ENCODE results near the gene LRRC2. TPM values are rescaled to one million over a fixed set of nuclear protein-coding genes. Genes with fewer than 3 reads are reported as not detected.
"Not testable (repeated sequence)": the region's sequence is repeated elsewhere in the genome, so short reads cannot be mapped to it uniquely, and the experiment has no call there.

Gene LRRC2
- total RNA-seq, 1 donor from 2014 or later = 2.0 TPM

- Histone ChIP-seq H3K4me3 (no peak overlapping the region), H3K9me3 (no peaks in the 10 kb centered on the region), H3K4me1 (no peaks in the 10 kb centered on the region), H3K36me3 (no peaks in the 10 kb centered on the region), H3K27ac (no peak overlapping the region), H3K27me3 (no peaks in the 10 kb centered on the region)
- no peak for DNase-seq (ENCODE audit: extremely low spot score in 2 of 2)
- intact Hi-C loops (cut with DNase I) = no loop called here
- no peak for TF ChIP-seq POLR2AphosphoS5 (IDR thresholded peaks at IDR 0.05; ENCODE audit: insufficient read depth in 1 of 2, low read depth in 1 of 2)
- TF ChIP-seq CTCF (IDR thresholded peaks at IDR 0.05) = no peak
- TF ChIP-seq POLR2A (IDR thresholded peaks at IDR 0.05) = no peak
These were observed 27.3 kb upstream of the LRRC2 start for GRCh38 chr3:46593274-46593862.

GRCh38 chr3:46587268-46587667, 21.2 kb upstream of the LRRC2 start:
- H3K4me3 ChIP-seq; H3K27me3 ChIP-seq; intact Hi-C loops (cut with DNase I); DNase-seq (ENCODE audit: extremely low spot score in 2 of 2); H3K4me1 ChIP-seq; H3K36me3 ChIP-seq; H3K27ac ChIP-seq; H3K9me3 ChIP-seq: not testable (repeated sequence)

GRCh38 chr3:46586738-46587246, 20.7 kb upstream of the LRRC2 start:
- H3K4me3 ChIP-seq = no peak overlapping the region
- TF ChIP-seq CTCF (IDR thresholded peaks at IDR 0.05) (no peak), POLR2AphosphoS5 (IDR thresholded peaks at IDR 0.05; ENCODE audit: insufficient read depth in 1 of 2, low read depth in 1 of 2) (no peak), POLR2A (IDR thresholded peaks at IDR 0.05) (no peak)
- no peaks in the 10 kb centered on the region for H3K27me3 ChIP-seq
- intact Hi-C loops (cut with DNase I) = no loop called here
- H3K27ac ChIP-seq = no peak overlapping the region
- no peaks in the 10 kb centered on the region for H3K9me3 ChIP-seq
- no peaks in the 10 kb centered on the region for H3K36me3 ChIP-seq
- no peaks in the 10 kb centered on the region for H3K4me1 ChIP-seq
- DNase-seq (ENCODE audit: extremely low spot score in 2 of 2) = no peak

- Histone ChIP-seq H3K4me3 (no peak overlapping the region), H3K27me3 (no peaks in the 10 kb centered on the region), H3K27ac (no peak overlapping the region), H3K36me3 (no peaks in the 10 kb centered on the region), H3K9me3 (no peaks in the 10 kb centered on the region), H3K4me1 (no peaks in the 10 kb centered on the region)
- TF ChIP-seq POLR2AphosphoS5 (IDR thresholded peaks at IDR 0.05; ENCODE audit: insufficient read depth in 1 of 2, low read depth in 1 of 2) (no peak), POLR2A (IDR thresholded peaks at IDR 0.05) (no peak), CTCF (IDR thresholded peaks at IDR 0.05) (no peak)
- DNase-seq (ENCODE audit: extremely low spot score in 2 of 2) = no peak
- intact Hi-C loops (cut with DNase I) = no loop called here
These were observed 19.9 kb upstream of the LRRC2 start for GRCh38 chr3:46585799-46586693.

GRCh38 chr3:46584598-46585467, 18.7 kb upstream of the LRRC2 start:
- DNase-seq (ENCODE audit: extremely low spot score in 2 of 2) = no peak
- H3K4me3 ChIP-seq = no peak overlapping the region
- no peak for TF ChIP-seq CTCF (IDR thresholded peaks at IDR 0.05)
- no peak for TF ChIP-seq POLR2A (IDR thresholded peaks at IDR 0.05)
- no peak for TF ChIP-seq POLR2AphosphoS5 (IDR thresholded peaks at IDR 0.05; ENCODE audit: insufficient read depth in 1 of 2, low read depth in 1 of 2)
- H3K27ac ChIP-seq = no peak overlapping the region
- H3K4me1 ChIP-seq = no peaks in the 10 kb centered on the region
- H3K9me3 ChIP-seq = no peaks in the 10 kb centered on the region
- intact Hi-C loops (cut with DNase I) = no loop called here
- H3K27me3 ChIP-seq = no peaks in the 10 kb centered on the region
- H3K36me3 ChIP-seq = no peaks in the 10 kb centered on the region
